Measurements from ENCODE around the gene HUWE1.

Gene HUWE1

DNA sequence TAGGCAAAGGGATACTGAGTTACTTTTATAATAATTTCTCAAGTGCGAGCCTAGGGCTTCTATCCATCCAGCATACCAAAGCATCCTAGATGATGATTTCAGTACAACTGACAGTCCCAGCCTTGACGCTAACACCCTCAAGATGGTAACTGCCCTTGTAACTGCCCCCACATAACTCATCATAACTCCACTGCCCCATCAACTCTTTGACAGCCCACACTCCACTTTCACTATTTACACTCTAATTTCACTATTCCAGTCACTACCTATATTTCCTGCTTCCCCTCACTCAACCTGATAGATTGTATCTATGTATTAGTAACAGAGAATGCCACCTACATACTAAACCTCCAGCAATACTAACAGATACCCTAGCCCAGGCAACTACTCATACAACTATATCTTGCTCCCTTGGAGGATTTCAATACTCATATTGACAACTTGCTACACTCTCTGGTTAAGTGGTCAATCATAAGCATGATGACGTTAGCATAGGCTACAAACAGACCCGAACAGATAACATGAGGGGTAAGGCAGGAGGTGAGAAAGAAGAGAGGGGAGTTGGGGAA lies 65.0 kb downstream of the HUWE1 start:
- no peak for DNase-seq (ENCODE audit: low spot score)
- Histone ChIP-seq H3K27ac (no peak overlapping the region), H3K4me3 (no peak overlapping the region)
- TF ChIP-seq, protein P1, sequence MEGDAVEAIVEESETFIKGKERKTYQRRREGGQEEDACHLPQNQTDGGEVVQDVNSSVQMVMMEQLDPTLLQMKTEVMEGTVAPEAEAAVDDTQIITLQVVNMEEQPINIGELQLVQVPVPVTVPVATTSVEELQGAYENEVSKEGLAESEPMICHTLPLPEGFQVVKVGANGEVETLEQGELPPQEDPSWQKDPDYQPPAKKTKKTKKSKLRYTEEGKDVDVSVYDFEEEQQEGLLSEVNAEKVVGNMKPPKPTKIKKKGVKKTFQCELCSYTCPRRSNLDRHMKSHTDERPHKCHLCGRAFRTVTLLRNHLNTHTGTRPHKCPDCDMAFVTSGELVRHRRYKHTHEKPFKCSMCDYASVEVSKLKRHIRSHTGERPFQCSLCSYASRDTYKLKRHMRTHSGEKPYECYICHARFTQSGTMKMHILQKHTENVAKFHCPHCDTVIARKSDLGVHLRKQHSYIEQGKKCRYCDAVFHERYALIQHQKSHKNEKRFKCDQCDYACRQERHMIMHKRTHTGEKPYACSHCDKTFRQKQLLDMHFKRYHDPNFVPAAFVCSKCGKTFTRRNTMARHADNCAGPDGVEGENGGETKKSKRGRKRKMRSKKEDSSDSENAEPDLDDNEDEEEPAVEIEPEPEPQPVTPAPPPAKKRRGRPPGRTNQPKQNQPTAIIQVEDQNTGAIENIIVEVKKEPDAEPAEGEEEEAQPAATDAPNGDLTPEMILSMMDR (IDR thresholded peaks at IDR 0.05), result no peak

- no peak overlapping the region for H3K27ac ChIP-seq
- no peak for DNase-seq (ENCODE audit: low spot score)
- H3K4me3 ChIP-seq, result no peak overlapping the region
- TF ChIP-seq, protein P1 (IDR thresholded peaks at IDR 0.05), result no peak
Measured at GRCh38 chrX:53616946-53617345, 69.6 kb downstream of the HUWE1 start.

DNA sequence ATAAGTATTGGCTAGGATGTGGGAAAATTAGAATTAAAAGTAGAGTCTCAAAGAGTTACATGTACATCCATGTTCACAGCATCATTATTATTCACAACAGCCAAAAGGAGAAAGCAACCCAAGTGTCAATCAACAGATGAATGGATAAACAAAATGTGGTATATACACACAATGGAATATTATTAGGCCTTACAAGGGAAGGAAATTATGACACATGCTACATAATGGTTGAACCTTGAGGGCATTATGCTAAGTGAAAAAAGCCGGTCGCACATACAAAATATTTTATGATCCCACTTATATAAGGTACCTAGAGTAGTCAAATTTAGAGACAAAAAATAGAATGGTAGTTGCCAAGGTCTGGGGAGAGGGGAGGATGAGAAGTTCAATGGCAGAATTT lies 80.1 kb downstream of the HUWE1 start:
- TF ChIP-seq, protein P1 (IDR thresholded peaks at IDR 0.05), result no peak
- no peak for DNase-seq (ENCODE audit: low spot score)
- Histone ChIP-seq H3K4me3 (no peak overlapping the region), H3K27ac (no peak overlapping the region)

- Histone ChIP-seq H3K4me3 (no peak overlapping the region), H3K27ac (no peak overlapping the region)
- TF ChIP-seq, protein P1 (IDR thresholded peaks at IDR 0.05), result no peak
- DNase-seq (ENCODE audit: low spot score), result no peak
Measured at GRCh38 chrX:53605004-53605403, 81.5 kb downstream of the HUWE1 start.

DNA sequence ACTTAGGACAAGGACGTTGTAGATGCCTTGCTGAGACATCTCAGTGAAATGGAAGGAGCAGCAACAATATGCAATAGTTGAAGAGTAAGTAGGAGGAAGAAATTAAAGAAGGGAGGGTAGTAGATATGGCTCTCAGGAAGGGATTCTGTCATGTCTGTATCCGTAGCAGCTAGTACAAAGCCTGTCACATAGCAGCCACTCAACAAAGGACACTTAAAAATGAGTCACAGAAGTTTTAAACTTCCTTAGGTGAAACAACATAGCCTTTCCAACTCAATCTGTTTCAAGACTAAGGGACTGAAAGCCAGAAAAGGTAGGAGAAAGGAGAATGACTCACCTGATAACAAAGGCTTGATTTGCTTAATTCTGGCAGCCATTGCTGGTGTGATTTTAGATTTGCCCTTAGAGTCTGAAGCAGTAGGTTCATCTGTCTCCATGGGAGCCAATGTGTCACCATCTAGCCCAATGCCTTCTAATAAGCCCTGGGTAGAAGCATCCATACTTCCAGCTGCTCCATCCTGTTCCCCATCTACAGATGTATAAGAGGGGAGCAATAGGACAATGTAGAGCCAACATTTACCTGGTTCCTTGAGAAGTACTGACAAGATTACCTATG lies 86.6 kb downstream of the HUWE1 start:
- no peak overlapping the region for H3K4me3 ChIP-seq
- TF ChIP-seq, protein P1 (IDR thresholded peaks at IDR 0.05), result no peak
- no peak overlapping the region for H3K27ac ChIP-seq
- DNase-seq (ENCODE audit: low spot score), result no peak

GRCh38 chrX:53598169-53598568 lies 88.3 kb downstream of the HUWE1 start:
- TF ChIP-seq, protein P1 (IDR thresholded peaks at IDR 0.05), result no peak
- no peak for DNase-seq (ENCODE audit: low spot score)
- H3K4me3 ChIP-seq, result no peak overlapping the region
- H3K27ac ChIP-seq, result no peak overlapping the region

GRCh38 chrX:53595266-53595810 lies 91.2 kb downstream of the HUWE1 start:
- no peak overlapping the region for H3K4me3 ChIP-seq
- TF ChIP-seq, protein P1 (IDR thresholded peaks at IDR 0.05), result no peak
- no peak overlapping the region for H3K27ac ChIP-seq
- no peak for DNase-seq (ENCODE audit: low spot score)
